KG1 (cell line): Measurements from ENCODE around the gene ADK.

Experiments
- DNase-seq: peaks from one replicate; lab custom pipeline; 2025; lab: John Stamatoyannopoulos, UW

The ADK gene

DNA sequence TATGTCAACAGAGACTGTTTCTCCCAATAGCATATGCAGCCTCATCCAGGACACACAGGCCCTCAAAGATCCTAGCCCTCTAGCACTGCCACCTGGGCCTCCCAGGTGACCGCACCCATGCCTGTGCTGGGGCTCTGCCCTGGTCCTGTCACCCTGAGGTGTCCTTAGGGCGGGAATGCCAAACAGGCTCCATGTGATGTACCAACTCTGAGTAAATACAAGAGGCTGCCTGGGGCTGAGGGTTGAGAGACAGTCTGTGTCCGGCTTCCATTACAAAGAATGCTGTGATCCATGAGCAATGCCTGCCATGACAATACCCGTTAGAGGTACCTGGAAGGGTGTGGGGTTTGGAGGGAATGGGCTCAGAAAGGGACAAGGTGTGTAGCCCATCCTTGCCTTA, 592.4 kb downstream of the ADK start:
- DNase-seq, result no peak

DNA sequence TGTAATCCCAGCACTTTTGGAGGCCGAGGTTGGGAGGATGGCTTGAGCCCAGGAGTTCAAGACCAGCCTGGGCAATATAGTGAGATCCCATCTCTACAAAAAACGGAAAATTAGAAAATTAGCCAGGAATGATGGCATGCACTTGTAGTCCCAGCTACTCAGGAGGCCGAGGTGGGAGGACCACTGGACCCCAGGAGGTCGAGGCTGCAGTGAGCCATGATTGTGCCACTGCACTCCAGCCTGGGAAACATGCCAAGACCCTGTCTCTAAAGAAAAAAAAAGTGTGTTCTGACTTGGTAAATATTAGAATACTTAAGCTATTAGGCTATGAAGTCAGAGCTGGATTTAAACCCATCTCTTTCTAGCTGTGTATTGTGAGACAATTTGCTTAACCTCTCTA, 594.4 kb downstream of the ADK start:
- no peak for DNase-seq

DNA sequence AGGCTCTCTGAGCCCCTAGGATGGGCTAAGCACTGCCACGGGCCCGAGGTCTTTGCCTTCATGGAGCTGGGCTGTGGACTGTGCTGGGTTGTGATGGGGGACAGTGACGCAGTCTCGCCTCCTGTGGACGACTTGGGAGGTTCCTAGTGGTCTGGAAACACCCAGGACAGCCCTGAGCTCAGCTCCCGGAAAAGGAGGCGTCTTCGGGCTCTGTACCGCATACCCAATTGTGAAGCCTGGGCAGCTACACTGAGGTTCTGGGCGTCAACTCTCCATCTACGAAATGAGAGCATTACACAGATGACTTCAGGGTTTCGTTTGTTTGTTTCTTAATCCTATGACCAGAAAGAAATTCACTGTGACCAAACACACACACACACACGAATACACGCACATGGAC, 595.8 kb downstream of the ADK start:
- DNase-seq, result no peak

DNA sequence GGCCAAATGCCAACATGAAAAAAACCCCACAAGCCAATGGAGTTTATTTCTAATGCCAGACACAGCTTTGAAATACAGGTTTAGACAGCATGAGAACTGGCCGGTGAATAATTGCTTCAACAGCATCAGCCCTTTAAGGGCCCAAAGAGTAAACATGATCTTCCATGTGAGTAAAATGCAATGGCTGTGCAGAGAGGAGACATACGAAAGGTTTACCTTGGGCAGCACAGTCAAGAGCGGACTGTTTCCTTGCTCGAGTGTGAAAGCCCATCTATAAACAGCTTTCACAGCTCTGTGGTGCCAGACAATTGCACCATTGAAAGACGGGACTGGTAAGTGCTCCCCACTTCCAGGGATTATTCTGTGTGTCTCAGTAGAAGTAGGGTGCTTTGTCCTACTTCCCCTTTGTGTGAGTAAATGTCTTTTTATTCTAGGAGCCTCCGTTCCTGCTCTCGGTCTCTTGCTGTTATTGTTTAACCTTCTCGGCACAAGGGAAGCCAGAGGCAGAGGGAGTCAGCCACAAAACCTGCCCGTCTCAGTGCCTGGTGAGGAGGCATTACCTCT, 597.5 kb downstream of the ADK start:
- no peak for DNase-seq

DNA sequence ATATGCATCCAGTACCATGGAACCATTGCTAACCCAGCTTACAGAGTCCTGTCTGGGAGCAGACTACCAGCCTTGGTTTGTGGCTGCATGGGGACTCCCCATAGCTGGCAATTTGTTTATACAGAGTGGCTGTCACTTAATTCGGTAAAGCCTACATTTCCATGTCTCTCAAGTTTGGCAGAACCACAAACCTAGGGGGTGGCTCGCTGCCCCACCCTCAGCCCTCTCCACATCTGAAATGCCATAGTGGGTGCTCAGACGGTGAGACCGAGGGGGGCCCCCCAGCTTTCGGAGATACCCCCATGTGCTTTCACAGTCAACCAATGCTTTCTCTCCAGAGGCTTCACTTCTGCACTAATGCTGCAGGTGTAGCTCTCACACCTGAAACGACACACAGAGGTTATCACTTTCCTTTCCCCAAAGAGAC, 599.8 kb downstream of the ADK start:
- DNase-seq, result no peak

DNA sequence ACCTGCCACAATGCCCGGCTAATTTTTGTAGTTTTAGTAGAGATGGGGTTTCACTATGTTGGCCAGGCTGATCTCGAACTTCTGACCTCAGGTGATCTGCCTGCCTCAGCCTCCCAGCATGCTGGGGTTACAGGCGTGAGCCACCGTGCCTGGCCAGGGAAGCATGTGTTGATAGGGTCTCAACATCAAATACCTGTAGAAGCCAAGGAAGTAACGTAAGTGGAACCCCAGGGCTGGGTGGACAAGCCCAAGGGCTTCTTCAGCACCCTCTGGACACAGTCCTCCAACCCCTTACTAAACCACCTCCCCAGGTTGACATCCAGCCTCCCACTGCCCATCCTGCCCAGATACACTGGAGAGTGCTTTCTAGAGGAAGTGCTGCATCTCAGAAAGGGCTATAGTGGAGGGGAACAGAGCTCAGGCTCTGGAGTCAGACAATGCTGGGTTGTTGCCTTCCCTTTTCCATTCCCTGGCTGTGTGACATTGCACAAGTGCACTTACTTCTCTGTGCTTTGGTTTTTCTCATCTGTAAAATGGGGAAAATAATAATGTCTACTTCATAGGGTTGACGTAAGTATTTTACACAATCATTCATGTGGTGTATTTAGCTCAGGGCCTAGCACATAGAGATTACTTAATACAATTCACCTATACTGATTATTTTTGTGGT, 601.5 kb downstream of the ADK start:
- DNase-seq, result no peak

DNA sequence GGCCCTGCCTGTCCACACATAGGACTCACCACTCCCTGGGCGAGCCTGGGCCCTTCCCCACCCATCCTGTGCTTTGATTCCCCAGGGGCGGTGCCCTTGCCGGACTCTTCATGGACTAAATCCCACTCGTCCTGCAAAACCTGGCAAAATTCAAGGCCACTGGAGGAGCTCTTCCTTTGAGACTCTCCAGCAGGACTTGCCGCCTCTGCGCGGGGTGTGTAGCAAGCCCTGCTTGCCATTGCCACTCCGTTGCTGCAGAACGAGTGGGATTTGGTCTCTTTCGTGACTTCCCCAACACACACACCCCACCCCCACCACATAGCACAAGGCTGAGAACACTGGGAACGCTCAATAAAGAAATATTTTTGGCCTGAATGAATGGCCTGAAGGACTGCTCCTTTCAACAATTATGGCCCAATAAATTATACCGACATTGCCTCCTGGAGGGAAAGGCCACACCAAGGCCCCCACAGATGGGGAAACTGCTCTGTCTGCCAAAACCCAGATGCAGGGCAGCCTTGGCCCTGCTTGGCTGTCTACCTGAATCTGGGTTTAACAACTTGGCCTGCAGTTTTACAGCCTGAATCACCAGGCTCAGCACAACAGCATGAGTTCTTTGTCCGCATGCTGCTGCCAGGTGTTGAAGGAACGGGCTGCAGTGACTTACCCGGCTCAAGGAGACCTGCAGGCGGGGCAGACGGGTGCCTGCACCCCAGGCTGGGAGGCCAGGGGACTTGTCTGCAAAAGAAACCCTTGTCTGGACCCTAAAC, 602.6 kb downstream of the ADK start:
- DNase-seq, result no peak

DNA sequence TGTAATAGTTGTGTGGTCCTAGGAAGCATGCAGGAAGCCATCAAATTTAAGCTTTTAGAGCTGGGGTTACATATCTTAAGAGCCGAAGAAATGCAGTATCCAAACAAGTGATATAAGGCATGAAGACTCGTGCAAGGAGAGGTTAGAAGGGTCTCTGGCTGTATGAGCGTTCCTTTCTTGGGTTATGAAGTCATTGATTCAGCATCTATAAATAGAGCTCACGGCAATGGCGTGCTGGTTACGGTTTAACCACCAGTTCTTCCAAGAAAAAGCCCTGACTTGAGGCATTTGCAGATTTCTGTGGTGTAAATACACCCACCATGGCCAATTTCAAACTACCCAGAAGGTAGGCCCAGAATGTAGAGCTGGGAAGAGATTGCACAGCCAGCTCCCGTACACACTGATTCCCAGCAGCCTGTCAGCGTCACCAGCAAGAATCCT, 603.4 kb downstream of the ADK start:
- DNase-seq, result no peak

DNA sequence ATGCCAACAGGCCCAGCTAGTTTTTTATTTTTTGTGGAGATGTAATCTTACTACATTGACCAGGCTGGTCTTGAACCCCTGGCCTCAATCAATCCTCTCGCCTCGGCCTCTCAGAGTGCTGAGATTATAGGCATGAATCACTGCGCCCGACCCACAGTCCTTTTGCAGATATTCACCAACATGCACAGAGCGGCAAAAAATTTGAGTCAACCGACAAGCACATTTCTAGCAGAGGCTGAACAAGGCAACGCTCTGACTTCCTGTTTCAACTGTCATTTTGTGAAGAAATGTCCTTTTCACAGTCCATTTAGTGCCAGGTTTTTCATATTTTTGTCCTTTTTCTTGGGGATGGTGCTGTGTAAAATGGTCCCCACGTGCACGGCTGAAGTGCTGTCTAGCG, 604.3 kb downstream of the ADK start:
- no peak for DNase-seq
